HepG2 (cell line): ENCODE results near the gene SLC25A19. TPM values are rescaled to one million over a fixed set of nuclear protein-coding genes. Genes with fewer than 3 reads are reported as not detected.
A peak's percentile ranks its signal among the peaks of the same experiment; 100 is the strongest.

Experiments
- ATM ChIP-seq: fragments of 450-650 bp; IDR thresholded peaks from 2 replicates; pipeline ENCODE4 v1.7.1; 2017; ENCODE audit warnings: mild to moderate bottlenecking, borderline replicate concordance
- ELF3 ChIP-seq: IDR thresholded peaks from 2 replicates; pipeline ENCODE4 v1.6.1; 2016; ENCODE audit warnings: missing genetic modification reagents, missing compliant biosample characterization
- FOXC1 ChIP-seq: sonication (generic); formaldehyde crosslinking; IDR thresholded peaks from 2 replicates; pipeline ENCODE4 v1.8.0; 2022; ENCODE audit warnings: mild to moderate bottlenecking, missing genetic modification reagents, borderline replicate concordance
- HIVEP1 ChIP-seq: sonication (generic); formaldehyde crosslinking; IDR thresholded peaks from 2 replicates; pipeline ENCODE4 v1.4.0; 2020; ENCODE audit warnings: mild to moderate bottlenecking, missing genetic modification reagents
- LCORL ChIP-seq, 2 experiments: fragments of 450-650 bp in 1 of 2; sonication (generic) in 1 of 2; formaldehyde crosslinking in 1 of 2; IDR thresholded peaks; 2 replicates each; pipeline versions ENCODE4 v1.5.0 to v1.6.1; 2017 to 2020; ENCODE audit warnings: antibody characterized with exemption in 1 of 2, missing genetic modification reagents in 1 of 2
- MAZ ChIP-seq, 2 experiments: sonication (generic) in 1 of 2; formaldehyde crosslinking in 1 of 2; IDR thresholded peaks; 2 replicates each; pipeline versions ENCODE4 v1.5.0 to v1.6.1; 2012 to 2020; ENCODE audit warnings: low read depth in 2 of 2, mild to moderate bottlenecking in 2 of 2, borderline replicate concordance in 1 of 2, improper control_type of control experiment in 1 of 2, low read length in 1 of 2, missing genetic modification reagents in 1 of 2, moderate library complexity in 1 of 2
- NCOA1 ChIP-seq: sonication (generic); formaldehyde crosslinking; IDR thresholded peaks from 2 replicates; pipeline ENCODE4 v1.9.0; 2021; ENCODE audit warnings: missing genetic modification reagents
- RFXAP ChIP-seq: sonication (generic); formaldehyde crosslinking; IDR thresholded peaks from 2 replicates; pipeline ENCODE4 v1.4.0; 2020; ENCODE audit warnings: missing genetic modification reagents, borderline replicate concordance
- STAG1 ChIP-seq: sonication (generic); formaldehyde crosslinking; IDR thresholded peaks from 2 replicates; pipeline ENCODE4 v1.4.0; 2020; ENCODE audit warnings: missing genetic modification reagents
- TFAP4 ChIP-seq: sonication (generic); IDR thresholded peaks from 2 replicates; pipeline ENCODE4 v1.6.1; 2016; ENCODE audit warnings: low read depth, borderline replicate concordance
- ZBTB1 ChIP-seq: sonication (generic); formaldehyde crosslinking; IDR thresholded peaks from 2 replicates; pipeline ENCODE4 v1.4.0; 2020; ENCODE audit warnings: missing genetic modification reagents, borderline replicate concordance
- ZBTB4 ChIP-seq: sonication (generic); formaldehyde crosslinking; IDR thresholded peaks from 2 replicates; pipeline ENCODE4 v1.4.0; 2020; ENCODE audit warnings: missing genetic modification reagents, mild to moderate bottlenecking, borderline replicate concordance
- ZMYM4 ChIP-seq: sonication (generic); formaldehyde crosslinking; IDR thresholded peaks from 2 replicates; pipeline ENCODE4 v1.8.1; 2023; ENCODE audit warnings: mild to moderate bottlenecking, missing genetic modification reagents
- ZNF557 ChIP-seq: sonication (generic); formaldehyde crosslinking; IDR thresholded peaks from 2 replicates; pipeline ENCODE4 v1.4.0; 2020; ENCODE audit warnings: missing genetic modification reagents
- ZNF687 ChIP-seq: sonication (generic); formaldehyde crosslinking; IDR thresholded peaks from 2 replicates; pipeline ENCODE4 v1.5.1; 2020; ENCODE audit warnings: mild to moderate bottlenecking, missing genetic modification reagents, moderate library complexity
- ZNF704 ChIP-seq: sonication (generic); formaldehyde crosslinking; IDR thresholded peaks from 2 replicates; pipeline ENCODE4 v1.8.1; 2023; ENCODE audit warnings: mild to moderate bottlenecking, inconsistent platforms, moderate library complexity, missing genetic modification reagents, borderline replicate concordance
- ZNF788 ChIP-seq: sonication (generic); formaldehyde crosslinking; IDR thresholded peaks from 2 replicates; pipeline ENCODE4 v1.5.0; 2020; ENCODE audit warnings: mild to moderate bottlenecking, missing genetic modification reagents, borderline replicate concordance
- ZNF850 ChIP-seq: sonication (generic); formaldehyde crosslinking; conservative IDR thresholded peaks from 2 replicates; pipeline ENCODE4 v1.9.0; 2021; ENCODE audit warnings: mild to moderate bottlenecking, missing genetic modification reagents
- polyA plus RNA-seq, 8 experiments: library from polyadenylated mRNA; depleted of rRNA in 3 of 8; stranded (reverse) in 7 of 8; unstranded in 1 of 8; fragments of >200 nt; fragmentation: Illumina TruSeq in 4 of 8; extraction: Trizol in 4 of 8; gene quantifications; 2 replicates each; pipeline versions ENCODE4 v1.2.1 to v1.2.3, GENCODE V29; 2011 to 2016; ENCODE audit warnings: low read depth in 4 of 8, missing spikeins in 1 of 8, mixed read lengths in 1 of 8; ENCODE audit not compliant: insufficient read depth in 1 of 8
- total RNA-seq, 5 experiments: library from RNA; depleted of rRNA; stranded (reverse); fragments of >200 nt; fragmentation: Illumina TruSeq; extraction: Trizol; gene quantifications; 2 replicates each; pipeline ENCODE4 v1.2.3, GENCODE V29; 2016; ENCODE audit warnings: low read depth in 1 of 5

The SLC25A19 gene
- total and polyA plus RNA-seq, 2 of the 13 experiments (the other 11 are each of a cell fraction or from before 2014, with no cell fraction given): 24.4 to 41.4 TPM

GRCh38 chr17:75270218-75270965, 18.8 kb downstream of the SLC25A19 start (continued):
- peak; percentile 44; the same call in 1 of the 2 replicates for TF ChIP-seq TFAP4
- TF ChIP-seq ATM: no peak
- no peak for TF ChIP-seq ZBTB1
- no peak; the same call in 1 of the 2 replicates for TF ChIP-seq ZNF850 (CRISPR knock-in tag)
- peak; percentile 71; the same call in 1 of the 2 replicates for TF ChIP-seq ZBTB4 (CRISPR knock-in tag)
- TF ChIP-seq ZMYM4: 0 out of 2 replicates have a peak, but pooled peaks have one; percentile 50
- TF ChIP-seq ELF3 (CRISPR knock-in tag): peak; percentile 71; the same call in 1 of the 2 replicates
- TF ChIP-seq ZNF687: peak; percentile 75
- TF ChIP-seq NCOA1 (CRISPR knock-in tag): no peak
- TF ChIP-seq HIVEP1 (CRISPR knock-in tag): peak; percentile 17; the same call in 1 of the 2 replicates
- TF ChIP-seq ZNF704: no peak
- TF ChIP-seq LCORL (IDR thresholded peaks at IDR 0.05): no peak
- peak; percentile 98 for TF ChIP-seq LCORL (CRISPR knock-in tag; IDR thresholded peaks at IDR 0.05)
- TF ChIP-seq MAZ (IDR thresholded peaks at IDR 0.05; ENCODE audit: borderline replicate concordance, low read depth, low read length): no peak; the same call in 1 of the 2 replicates
- peak; percentile 39; the same call in 1 of the 2 replicates for TF ChIP-seq MAZ (CRISPR knock-in tag; IDR thresholded peaks at IDR 0.05; ENCODE audit: low read depth)
- TF ChIP-seq RFXAP: no peak
- peak; percentile 93 for TF ChIP-seq STAG1
- TF ChIP-seq ZNF788: peak; percentile 64
- TF ChIP-seq ZNF557 (CRISPR knock-in tag): 0 out of 2 replicates have a peak, but pooled peaks have one; percentile 17
- peak; percentile 21 for TF ChIP-seq FOXC1
